HCT116 (cell line): ENCODE data around the gene C13orf46. TPM values are rescaled to one million over a fixed set of nuclear protein-coding genes. Genes with fewer than 3 reads are reported as not detected.

ENCODE experiments used
- ATAC-seq: fragments of 200-7000 bp; cut with Tn5 transposase; 2 replicates; pipeline ENCODE4 v1.9.1; 2020; ENCODE audit warnings: mild to moderate bottlenecking, moderate library complexity
- BruUV-seq: library from RNA; stranded (reverse); fragments of 400-500 nt; replicated peaks from 2 replicates; lab custom pipeline; 2021; lab: Mats Ljungman, UMichigan
- CTCF ChIA-PET: fragments of 300-600 bp; sonication (Branson Sonifier 250); formaldehyde crosslinking; loops from one replicate; lab custom pipeline; 2021; ENCODE audit warnings: antibody characterized with exemption; lab: Charles Lee
- POLR2A ChIA-PET: fragments of 300-600, 350-600 bp; sonication (Branson Sonifier 250); formaldehyde crosslinking; loops from one replicate; lab custom pipeline; 2021; ENCODE audit warnings: antibody characterized with exemption; lab: Charles Lee
- RAD21 ChIA-PET, 2 experiments: fragments of 300-600 bp; sonication (Branson Sonifier 250); formaldehyde crosslinking; loops; one replicate each; lab custom pipeline; 2023; ENCODE audit warnings: low total read pairs in 2 of 2; ENCODE audit not compliant: uncharacterized antibody in 2 of 2, unreplicated experiment in 2 of 2, low non-redundant PET in 1 of 2; lab: Charles Lee
- DNase-seq: peaks from one replicate; pipeline ENCODE4 v3.0.0-alpha.2; 2010; ENCODE audit warnings: low read depth, low spot score
- H2AFZ ChIP-seq: fragments of 200-600 bp; shearing (Covaris generic), sonication (generic); 2 replicates; pipeline ENCODE4 v1.6.1; 2017; ENCODE audit warnings: low read depth, mixed run types, mixed read lengths, antibody characterized with exemption, low read length; ENCODE audit not compliant: poor library complexity, severe bottlenecking
- H3K27ac ChIP-seq: 2 replicates; pipeline ENCODE4 v1.5.1; 2012; ENCODE audit warnings: low read depth, low read length
- H3K27me3 ChIP-seq: fragments of 200-600 bp; sonication (generic); 2 replicates; pipeline ENCODE4 v1.6.1; 2016; ENCODE audit warnings: mixed run types, low read length, mixed read lengths; ENCODE audit not compliant: insufficient read depth
- H3K36me3 ChIP-seq, 2 experiments: fragments of 200-500 bp in 1 of 2; fragments of 200-600 bp in 1 of 2; sonication (Bioruptor generic) in 1 of 2; sonication (generic) in 1 of 2; 2 replicates each; pipeline versions ENCODE4 v1.5.1 to v1.6.1; 2014 to 2016; ENCODE audit warnings: low read length in 2 of 2, inconsistent platforms in 1 of 2, mixed read lengths in 1 of 2, mixed run types in 1 of 2; ENCODE audit not compliant: insufficient read depth in 2 of 2, control insufficient read depth in 1 of 2
- H3K4me1 ChIP-seq, 2 experiments: fragments of 200-600 bp in 1 of 2; sonication (generic) in 1 of 2; 2 replicates each; pipeline versions ENCODE4 v1.5.1 to v1.6.1; 2012 to 2017; ENCODE audit warnings: low read length in 2 of 2, inconsistent platforms in 1 of 2, mild to moderate bottlenecking in 1 of 2, mixed read lengths in 1 of 2, mixed run types in 1 of 2, moderate library complexity in 1 of 2; ENCODE audit not compliant: insufficient read depth in 2 of 2, control insufficient read depth in 1 of 2
- H3K4me2 ChIP-seq: fragments of 200-600 bp; sonication (generic); 2 replicates; pipeline ENCODE4 v1.6.1; 2017; ENCODE audit warnings: mixed run types, low read length, mixed read lengths
- H3K4me3 ChIP-seq, 2 experiments: fragments of 200-600 bp in 1 of 2; sonication (generic) in 1 of 2; replicated peaks in 1 of 2; 2 replicates each; pipeline ENCODE4 v1.5.1; 2011 to 2016; ENCODE audit warnings: low read length in 2 of 2, control low read depth in 1 of 2, low read depth in 1 of 2, mild to moderate bottlenecking in 1 of 2, mixed read lengths in 1 of 2, mixed run types in 1 of 2
- H3K79me2 ChIP-seq: fragments of 200-600 bp; sonication (generic); 2 replicates; pipeline ENCODE4 v1.6.1; 2017; ENCODE audit warnings: mild to moderate bottlenecking, mixed run types, low read length, moderate library complexity, mixed read lengths; ENCODE audit not compliant: insufficient read depth
- H3K9ac ChIP-seq: fragments of 200-600 bp; sonication (generic); 2 replicates; pipeline ENCODE4 v1.6.1; 2016; ENCODE audit warnings: low read length, mixed read lengths
- H3K9me2 ChIP-seq: fragments of 200-600 bp; sonication (generic), shearing (Covaris generic); 2 replicates; pipeline ENCODE4 v1.6.1; 2017; ENCODE audit warnings: mixed run types, mild to moderate bottlenecking, moderate library complexity; ENCODE audit not compliant: insufficient read depth
- H3K9me3 ChIP-seq, 2 experiments: fragments of 200-500 bp in 1 of 2; fragments of 200-600 bp in 1 of 2; sonication (Bioruptor generic) in 1 of 2; sonication (generic) in 1 of 2; 2 replicates each; pipeline ENCODE4 v1.6.1; 2014 to 2017; ENCODE audit warnings: low read length in 2 of 2, mixed read lengths in 2 of 2, inconsistent platforms in 1 of 2, low read depth in 1 of 2, mild to moderate bottlenecking in 1 of 2, mixed run types in 1 of 2, moderate library complexity in 1 of 2; ENCODE audit not compliant: control insufficient read depth in 1 of 2, insufficient read depth in 1 of 2
- H4K20me1 ChIP-seq: fragments of 200-600 bp; sonication (generic), shearing (Covaris generic); 2 replicates; pipeline ENCODE4 v1.6.1; 2017; ENCODE audit warnings: mixed run types, mild to moderate bottlenecking, moderate library complexity; ENCODE audit not compliant: insufficient read depth
- ATF3 ChIP-seq: IDR thresholded peaks from 2 replicates; pipeline ENCODE4 v1.6.1; 2012
- CBX3 ChIP-seq: IDR thresholded peaks from 2 replicates; pipeline ENCODE4 v1.6.1; 2012; ENCODE audit warnings: low read depth
- CTCF ChIP-seq, 3 experiments: fragments of 200-600 bp in 1 of 3; sonication (generic) in 1 of 3; IDR thresholded peaks in 2 of 3; conservative IDR thresholded peaks in 1 of 3; 2 replicates each; pipeline ENCODE4 v1.5.1; 2012 to 2017; ENCODE audit warnings: low read depth in 2 of 3, low read length in 2 of 3, antibody characterized with exemption in 1 of 3, borderline replicate concordance in 1 of 3, control low read depth in 1 of 3, mild to moderate bottlenecking in 1 of 3, mixed read lengths in 1 of 3, mixed run types in 1 of 3, moderate library complexity in 1 of 3; ENCODE audit not compliant: insufficient read depth in 1 of 3
- ELF1 ChIP-seq: IDR thresholded peaks from 2 replicates; pipeline ENCODE4 v1.6.1; 2012; ENCODE audit warnings: low read depth, borderline replicate concordance
- EZH2 ChIP-seq: fragments of 200-600 bp; sonication (generic); IDR thresholded peaks from 2 replicates; pipeline ENCODE4 v1.6.1; 2017; ENCODE audit warnings: antibody characterized with exemption, mixed run types
- EZH2phosphoT487 ChIP-seq: fragments of 200-600 bp; IDR thresholded peaks from 2 replicates; pipeline ENCODE4 v1.6.1; 2018; ENCODE audit warnings: antibody characterized with exemption, borderline replicate concordance
- FOSL1 ChIP-seq: IDR thresholded peaks from 2 replicates; pipeline ENCODE4 v1.6.1; 2012; ENCODE audit warnings: low read depth
- JUND ChIP-seq: IDR thresholded peaks from 2 replicates; pipeline ENCODE4 v1.6.1; 2012
- POLR2A ChIP-seq: IDR thresholded peaks from 2 replicates; pipeline ENCODE4 v1.7.0; 2011; ENCODE audit warnings: borderline replicate concordance; ENCODE audit not compliant: insufficient read depth, insufficient read length; ENCODE audit errors: extremely low read depth
- RAD21 ChIP-seq: IDR thresholded peaks from 2 replicates; pipeline ENCODE4 v1.6.1; 2012; ENCODE audit warnings: low read depth, mild to moderate bottlenecking
- SIN3A ChIP-seq: IDR thresholded peaks from 2 replicates; pipeline ENCODE4 v1.6.1; 2012; ENCODE audit warnings: low read depth
- SP1 ChIP-seq: IDR thresholded peaks from 2 replicates; pipeline ENCODE4 v1.6.1; 2012; ENCODE audit warnings: low read depth
- SRF ChIP-seq: IDR thresholded peaks from 2 replicates; pipeline ENCODE4 v1.6.1; 2012; ENCODE audit warnings: low read depth
- TCF7L2 ChIP-seq: IDR thresholded peaks from 2 replicates; pipeline ENCODE4 v1.7.0; 2011; ENCODE audit warnings: borderline replicate concordance, inconsistent platforms; ENCODE audit not compliant: insufficient read depth, insufficient read length; ENCODE audit errors: extremely low read depth
- YY1 ChIP-seq: IDR thresholded peaks from 2 replicates; pipeline ENCODE4 v1.6.1; 2011; ENCODE audit warnings: low read length, low read depth, moderate library complexity, mild to moderate bottlenecking; ENCODE audit not compliant: insufficient replicate concordance; ENCODE audit errors: extremely low read depth
- ZBTB33 ChIP-seq: IDR thresholded peaks from 2 replicates; pipeline ENCODE4 v1.6.1; 2011; ENCODE audit warnings: mild to moderate bottlenecking, low read length, moderate library complexity; ENCODE audit not compliant: insufficient replicate concordance; ENCODE audit errors: extremely low read depth
- ZFX ChIP-seq: fragments of 450-650 bp; IDR thresholded peaks from 2 replicates; pipeline ENCODE4 v1.6.1; 2017
- ZNF274 ChIP-seq: fragments of 200-500 bp; sonication (Bioruptor generic); IDR thresholded peaks from 2 replicates; pipeline ENCODE4 v1.6.1; 2014; ENCODE audit warnings: mild to moderate bottlenecking, low read depth, low read length, inconsistent platforms
- intact Hi-C: fragments of 100-400 bp; cut with micrococcal nuclease; formaldehyde crosslinking; loops from 2 replicates; pipeline ENCODE4 v1.10.0; 2022
- total RNA-seq: library from RNA; stranded (reverse); gene quantifications from one replicate; pipeline ENCODE4 v1.2.1, GENCODE V29; 2021; ENCODE audit not compliant: unreplicated experiment
- TF ChIP-seq, protein P1 (sequence below): IDR thresholded peaks from 2 replicates; pipeline ENCODE4 v1.6.1; 2012
- TF ChIP-seq, protein P2 (sequence below): IDR thresholded peaks from 2 replicates; pipeline ENCODE4 v1.6.1; 2012; ENCODE audit warnings: low read depth

C13orf46 gene
- total RNA-seq, 1 experiment from 2014 or later: 0.93 TPM

GRCh38 chr13:114016321-114017027 lies 42.6 kb upstream of the C13orf46 start:
- TF ChIP-seq, protein P1, sequence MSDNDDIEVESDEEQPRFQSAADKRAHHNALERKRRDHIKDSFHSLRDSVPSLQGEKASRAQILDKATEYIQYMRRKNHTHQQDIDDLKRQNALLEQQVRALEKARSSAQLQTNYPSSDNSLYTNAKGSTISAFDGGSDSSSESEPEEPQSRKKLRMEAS: no peak
- TF ChIP-seq POLR2A (no peak), ZBTB33 (no peak), ELF1 (no peak), CTCF (IDR thresholded peaks at IDR 0.05 in 2 of 3, conservative IDR thresholded peaks at IDR 0.05 in 1 of 3; ENCODE audit: borderline replicate concordance in 1 of 3, insufficient read depth in 1 of 3, low read depth in 2 of 3, low read length in 2 of 3) (no peak), ZFX (no peak), TCF7L2 (no peak), FOSL1 (no peak), EZH2phosphoT487 (no peak), ATF3 (no peak), YY1 (no peak), RAD21 (no peak), SP1 (no peak), SIN3A (no peak), ZNF274 (no peak), CBX3 (no peak), JUND (no peak), EZH2 (no peak), SRF (no peak)
- TF ChIP-seq, protein P2, sequence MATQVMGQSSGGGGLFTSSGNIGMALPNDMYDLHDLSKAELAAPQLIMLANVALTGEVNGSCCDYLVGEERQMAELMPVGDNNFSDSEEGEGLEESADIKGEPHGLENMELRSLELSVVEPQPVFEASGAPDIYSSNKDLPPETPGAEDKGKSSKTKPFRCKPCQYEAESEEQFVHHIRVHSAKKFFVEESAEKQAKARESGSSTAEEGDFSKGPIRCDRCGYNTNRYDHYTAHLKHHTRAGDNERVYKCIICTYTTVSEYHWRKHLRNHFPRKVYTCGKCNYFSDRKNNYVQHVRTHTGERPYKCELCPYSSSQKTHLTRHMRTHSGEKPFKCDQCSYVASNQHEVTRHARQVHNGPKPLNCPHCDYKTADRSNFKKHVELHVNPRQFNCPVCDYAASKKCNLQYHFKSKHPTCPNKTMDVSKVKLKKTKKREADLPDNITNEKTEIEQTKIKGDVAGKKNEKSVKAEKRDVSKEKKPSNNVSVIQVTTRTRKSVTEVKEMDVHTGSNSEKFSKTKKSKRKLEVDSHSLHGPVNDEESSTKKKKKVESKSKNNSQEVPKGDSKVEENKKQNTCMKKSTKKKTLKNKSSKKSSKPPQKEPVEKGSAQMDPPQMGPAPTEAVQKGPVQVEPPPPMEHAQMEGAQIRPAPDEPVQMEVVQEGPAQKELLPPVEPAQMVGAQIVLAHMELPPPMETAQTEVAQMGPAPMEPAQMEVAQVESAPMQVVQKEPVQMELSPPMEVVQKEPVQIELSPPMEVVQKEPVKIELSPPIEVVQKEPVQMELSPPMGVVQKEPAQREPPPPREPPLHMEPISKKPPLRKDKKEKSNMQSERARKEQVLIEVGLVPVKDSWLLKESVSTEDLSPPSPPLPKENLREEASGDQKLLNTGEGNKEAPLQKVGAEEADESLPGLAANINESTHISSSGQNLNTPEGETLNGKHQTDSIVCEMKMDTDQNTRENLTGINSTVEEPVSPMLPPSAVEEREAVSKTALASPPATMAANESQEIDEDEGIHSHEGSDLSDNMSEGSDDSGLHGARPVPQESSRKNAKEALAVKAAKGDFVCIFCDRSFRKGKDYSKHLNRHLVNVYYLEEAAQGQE: no peak
- intact Hi-C loops: no loop called here
- Histone ChIP-seq H3K36me3 (no peaks in the 10 kb centered on the region), H3K4me2 (no peak overlapping the region), H3K9me2 (no peaks in the 10 kb centered on the region), H2AFZ (no peak overlapping the region), H3K79me2 (no peaks in the 10 kb centered on the region), H3K4me1 (peaks cover 0 to 5% of the 10 kb centered on the region in 2 experiments; a peak in 2 of 4 replicates), H3K27me3 (no peaks in the 10 kb centered on the region), H4K20me1 (no peaks in the 10 kb centered on the region), H3K9me3 (no peaks in the 10 kb centered on the region), H3K4me3 (no peak overlapping the region), H3K9ac (no peak overlapping the region), H3K27ac (no peak overlapping the region)
- no TSS peak for BruUV-seq
- CTCF ChIA-PET: no interaction called here
- POLR2A ChIA-PET: no interaction called here
- RAD21 ChIA-PET: interaction anchor here in 1 of 2 experiments (0.6 kb wide), 1 partner anchor 23 kb away, joined by 4 read pairs; no protein-coding TSS in a partner anchor
- no peak for ATAC-seq
- no peak for DNase-seq
